Measurements from ENCODE around the gene IRAK1. TPM values are rescaled to one million over a fixed set of nuclear protein-coding genes. Genes with fewer than 3 reads are reported as not detected.

The IRAK1 gene
- total RNA-seq, 2 experiments from 2014 or later, result 61.2 to 67.4 TPM

GRCh38 chrX:154059231-154059630 is 39.5 kb upstream of the IRAK1 start:
- Mint-ChIP-seq H3K4me1 (ENCODE audit: low read depth) (peaks cover 71% of the 10 kb centered on the region), H3K4me3 (no peak overlapping the region), H3K27ac (peak overlapping the region; percentile 60), H3K36me3 (ENCODE audit: low read depth) (peaks cover 69% of the 10 kb centered on the region), H3K27me3 (no peaks in the 10 kb centered on the region), H3K9me3 (no peaks in the 10 kb centered on the region)
- ATAC-seq (ENCODE audit: poor library complexity), result no peak
- no peak for TF ChIP-seq CTCF (IDR thresholded peaks at IDR 0.05)
- peaks cover 25% of the 10 kb centered on the region for H3K36me3 ChIP-seq (ENCODE audit: insufficient read depth, low read length)
- CTCF ChIA-PET, result no interaction called here
- DNase-seq, result no peak
- peaks cover 65% of the 10 kb centered on the region for H3K4me1 ChIP-seq (ENCODE audit: insufficient read depth, low read length)
- intact Hi-C loops (cut with DNase I, micrococcal nuclease), result no loop called here
- H3K27me3 ChIP-seq (ENCODE audit: control insufficient read depth in 1 of 2, insufficient read depth in 2 of 2, low read length in 2 of 2), result no peaks in the 10 kb centered on the region
- POLR2A ChIA-PET, result no interaction called here
- no peak overlapping the region for H3K4me3 ChIP-seq (ENCODE audit: low read length)
- no peaks in the 10 kb centered on the region for H3K9me3 ChIP-seq (ENCODE audit: control insufficient read depth in 1 of 2, insufficient read depth in 1 of 2, low read length in 2 of 2)
- H3K27ac ChIP-seq (ENCODE audit: low read depth in 1 of 2, low read length in 2 of 2), result peak overlapping the region in 1 of 2 donors; percentile 22

- Histone ChIP-seq H3K9me3 (ENCODE audit: control insufficient read depth in 1 of 2, insufficient read depth in 1 of 2, low read length in 2 of 2) (no peaks in the 10 kb centered on the region), H3K36me3 (ENCODE audit: insufficient read depth, low read length) (peaks cover 28% of the 10 kb centered on the region), H3K27ac (ENCODE audit: low read depth in 1 of 2, low read length in 2 of 2) (no peak overlapping the region), H3K4me1 (ENCODE audit: insufficient read depth, low read length) (peaks cover 56% of the 10 kb centered on the region), H3K27me3 (ENCODE audit: control insufficient read depth in 1 of 2, insufficient read depth in 2 of 2, low read length in 2 of 2) (no peaks in the 10 kb centered on the region), H3K4me3 (ENCODE audit: low read length) (no peak overlapping the region)
- H3K27ac Mint-ChIP-seq, result peak overlapping the region; percentile 60
- intact Hi-C loops (cut with DNase I, micrococcal nuclease), result no loop called here
- H3K27me3 Mint-ChIP-seq, result no peaks in the 10 kb centered on the region
- ChIA-PET POLR2A (no interaction called here), CTCF (no interaction called here)
- ATAC-seq (ENCODE audit: poor library complexity), result no peak
- H3K36me3 Mint-ChIP-seq (ENCODE audit: low read depth), result peaks cover 70% of the 10 kb centered on the region
- no peak for TF ChIP-seq CTCF (IDR thresholded peaks at IDR 0.05)
- no peak overlapping the region for H3K4me3 Mint-ChIP-seq
- H3K4me1 Mint-ChIP-seq (ENCODE audit: low read depth), result peaks cover 63% of the 10 kb centered on the region
- no peaks in the 10 kb centered on the region for H3K9me3 Mint-ChIP-seq
- no peak for DNase-seq
These were observed 38.7 kb upstream of the IRAK1 start for GRCh38 chrX:154058214-154058997.

- no peaks in the 10 kb centered on the region for H3K9me3 Mint-ChIP-seq
- H3K27me3 Mint-ChIP-seq, result no peaks in the 10 kb centered on the region
- ChIA-PET POLR2A (no interaction called here), CTCF (no interaction called here)
- Histone ChIP-seq H3K4me1 (ENCODE audit: insufficient read depth, low read length) (peaks cover 57% of the 10 kb centered on the region), H3K27ac (ENCODE audit: low read depth in 1 of 2, low read length in 2 of 2) (peak overlapping the region in 1 of 2 donors; percentile 10), H3K4me3 (ENCODE audit: low read length) (no peak overlapping the region), H3K36me3 (ENCODE audit: insufficient read depth, low read length) (peaks cover 34% of the 10 kb centered on the region), H3K9me3 (ENCODE audit: control insufficient read depth in 1 of 2, insufficient read depth in 1 of 2, low read length in 2 of 2) (no peaks in the 10 kb centered on the region), H3K27me3 (ENCODE audit: control insufficient read depth in 1 of 2, insufficient read depth in 2 of 2, low read length in 2 of 2) (no peaks in the 10 kb centered on the region)
- no peak overlapping the region for H3K4me3 Mint-ChIP-seq
- DNase-seq (peak in 2 of 14 experiments; percentile 23 to 39), ATAC-seq (ENCODE audit: poor library complexity) (no peak)
- intact Hi-C loops (cut with DNase I, micrococcal nuclease), result no loop called here
- TF ChIP-seq CTCF (IDR thresholded peaks at IDR 0.05), result no peak
- peak overlapping the region; percentile 73 for H3K27ac Mint-ChIP-seq
- H3K4me1 Mint-ChIP-seq (ENCODE audit: low read depth), result peaks cover 59% of the 10 kb centered on the region
- peaks cover 66% of the 10 kb centered on the region for H3K36me3 Mint-ChIP-seq (ENCODE audit: low read depth)
These were observed 38.1 kb upstream of the IRAK1 start for GRCh38 chrX:154057791-154058190.
